ENCODE measurements around the gene MYF6. TPM values are rescaled to one million over a fixed set of nuclear protein-coding genes. Genes with fewer than 3 reads are reported as not detected.
"Not testable (repeated sequence)": the region's sequence is repeated elsewhere in the genome, so short reads cannot be mapped to it uniquely, and the experiment has no call there.

MYF6 gene
- total RNA-seq, result 0.16 to 0.22 TPM (median 0.20 TPM) in 3 replicates

- no peak for TF ChIP-seq CTCF (IDR thresholded peaks at IDR 0.05; ENCODE audit: unreplicated experiment)
- DNase-seq (ENCODE audit: low spot score in 2 of 2, unreplicated experiment in 2 of 2), result no peak
- Mint-ChIP-seq H3K27me3 (ENCODE audit: low read depth) (peaks cover 60% of the 10 kb centered on the region), H3K4me1 (peaks cover 19% of the 10 kb centered on the region), H3K27ac (no peak within 1 kb of the TSS), H3K4me3 (peak within 1 kb of the TSS; percentile 77), H3K36me3 (no peaks in the 10 kb centered on the region), H3K9me3 (no peaks in the 10 kb centered on the region)
These were observed at the start of gene MYF6 for GRCh38 chr12:80707126-80707829. MYF6 (plus strand) TSS chr12:80707634; CDS start chr12:80707720, 86 bp downstream.

- no peak for TF ChIP-seq CTCF (IDR thresholded peaks at IDR 0.05; ENCODE audit: unreplicated experiment)
- no peak for DNase-seq (ENCODE audit: low spot score in 2 of 2, unreplicated experiment in 2 of 2)
These were observed 47.8 kb upstream of the MYF6 start for GRCh38 chr12:80659512-80660063.

GRCh38 chr12:80662586-80662985 is 44.8 kb upstream of the MYF6 start:
- Mint-ChIP-seq H3K27me3 (ENCODE audit: low read depth) (peaks cover 3% of the 10 kb centered on the region), H3K4me1 (no peaks in the 10 kb centered on the region), H3K9me3 (no peaks in the 10 kb centered on the region), H3K4me3 (no peak overlapping the region), H3K27ac (no peak overlapping the region), H3K36me3 (peaks cover 3% of the 10 kb centered on the region)
- DNase-seq (ENCODE audit: low spot score in 2 of 2, unreplicated experiment in 2 of 2), result no peak
- TF ChIP-seq CTCF (IDR thresholded peaks at IDR 0.05; ENCODE audit: unreplicated experiment), result no peak

More at GRCh38 chr12:80659512-80660063, 47.8 kb upstream of the MYF6 start:
- Mint-ChIP-seq H3K4me3 (no peak overlapping the region), H3K4me1 (peaks cover 2% of the 10 kb centered on the region), H3K9me3 (no peaks in the 10 kb centered on the region), H3K27ac (no peak overlapping the region), H3K36me3 (no peaks in the 10 kb centered on the region), H3K27me3 (ENCODE audit: low read depth) (no peaks in the 10 kb centered on the region)

- Mint-ChIP-seq H3K27ac (no peak overlapping the region), H3K27me3 (ENCODE audit: low read depth) (peaks cover 14% of the 10 kb centered on the region), H3K9me3 (no peaks in the 10 kb centered on the region), H3K4me1 (no peaks in the 10 kb centered on the region), H3K36me3 (peaks cover 3% of the 10 kb centered on the region), H3K4me3 (no peak overlapping the region)
- no peak for TF ChIP-seq CTCF (IDR thresholded peaks at IDR 0.05; ENCODE audit: unreplicated experiment)
- DNase-seq (ENCODE audit: low spot score in 2 of 2, unreplicated experiment in 2 of 2), result no peak
These were observed 37.2 kb upstream of the MYF6 start for GRCh38 chr12:80670214-80670613.

- not testable (repeated sequence) for H3K4me3 Mint-ChIP-seq; H3K9me3 Mint-ChIP-seq; H3K36me3 Mint-ChIP-seq; DNase-seq (ENCODE audit: low spot score in 2 of 2, unreplicated experiment in 2 of 2); H3K27me3 Mint-ChIP-seq (ENCODE audit: low read depth); H3K4me1 Mint-ChIP-seq; H3K27ac Mint-ChIP-seq
These were observed 31.3 kb upstream of the MYF6 start for GRCh38 chr12:80676042-80676636.

- Mint-ChIP-seq H3K27ac (no peak overlapping the region), H3K9me3 (no peaks in the 10 kb centered on the region), H3K4me3 (no peak overlapping the region), H3K36me3 (no peaks in the 10 kb centered on the region), H3K4me1 (peaks cover 4% of the 10 kb centered on the region), H3K27me3 (ENCODE audit: low read depth) (peaks cover 1% of the 10 kb centered on the region)
- no peak for TF ChIP-seq CTCF (IDR thresholded peaks at IDR 0.05; ENCODE audit: unreplicated experiment)
- DNase-seq (ENCODE audit: low spot score in 2 of 2, unreplicated experiment in 2 of 2), result no peak
These were observed 30.6 kb upstream of the MYF6 start for GRCh38 chr12:80676856-80677255.
